Sigmoid colon (tissue), 4 donors: ENCODE measurements around the gene KCNMB2.

Source experiments
- EP300 ChIP-seq, 4 donors: sonication (generic); formaldehyde crosslinking; IDR thresholded peaks; one replicate each; pipeline ENCODE4 v1.6.1; 2017; ENCODE audit warnings: antibody characterized with exemption in 4 of 4
- POLR2A ChIP-seq, 2 donors: fragments of 450-650 bp; IDR thresholded peaks; one replicate each; pipeline ENCODE4 v1.6.1; 2016; ENCODE audit warnings: antibody characterized with exemption in 2 of 2, mild to moderate bottlenecking in 2 of 2, moderate library complexity in 2 of 2
- POLR2AphosphoS5 ChIP-seq, 4 donors: sonication (generic); formaldehyde crosslinking; IDR thresholded peaks; one replicate each; pipeline ENCODE4 v1.6.1; 2017; ENCODE audit warnings: antibody characterized with exemption in 4 of 4
- TF ChIP-seq, protein P1 (sequence below), 4 experiments: fragments of 450-650 bp in 3 of 4; fragments of 200-600 bp in 1 of 4; IDR thresholded peaks; one replicate each; pipeline ENCODE4 v1.5.1; 2016 to 2019; ENCODE audit warnings: antibody characterized with exemption in 4 of 4, mild to moderate bottlenecking in 3 of 4, moderate library complexity in 2 of 4

DNA sequence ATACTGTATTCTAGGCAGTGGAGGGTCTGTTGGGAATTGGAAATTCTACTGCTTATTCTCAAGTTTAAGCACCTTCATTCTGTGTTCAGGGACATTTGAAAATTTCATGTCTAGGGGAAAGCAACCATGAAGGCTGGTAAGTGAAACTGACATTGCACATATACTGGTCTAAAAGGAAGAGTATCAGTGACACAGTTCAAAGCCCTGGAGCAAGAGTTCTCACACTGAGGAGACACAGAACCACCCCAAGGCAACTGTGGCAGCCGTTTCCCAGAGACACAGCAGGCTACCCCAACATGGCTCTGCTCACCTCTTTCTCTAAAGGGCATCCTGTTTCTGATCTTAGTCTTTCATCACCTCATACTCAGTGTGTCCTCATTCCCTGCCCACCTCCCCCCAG, 67.5 kb downstream of the KCNMB2 start:
- TF ChIP-seq, protein P1, sequence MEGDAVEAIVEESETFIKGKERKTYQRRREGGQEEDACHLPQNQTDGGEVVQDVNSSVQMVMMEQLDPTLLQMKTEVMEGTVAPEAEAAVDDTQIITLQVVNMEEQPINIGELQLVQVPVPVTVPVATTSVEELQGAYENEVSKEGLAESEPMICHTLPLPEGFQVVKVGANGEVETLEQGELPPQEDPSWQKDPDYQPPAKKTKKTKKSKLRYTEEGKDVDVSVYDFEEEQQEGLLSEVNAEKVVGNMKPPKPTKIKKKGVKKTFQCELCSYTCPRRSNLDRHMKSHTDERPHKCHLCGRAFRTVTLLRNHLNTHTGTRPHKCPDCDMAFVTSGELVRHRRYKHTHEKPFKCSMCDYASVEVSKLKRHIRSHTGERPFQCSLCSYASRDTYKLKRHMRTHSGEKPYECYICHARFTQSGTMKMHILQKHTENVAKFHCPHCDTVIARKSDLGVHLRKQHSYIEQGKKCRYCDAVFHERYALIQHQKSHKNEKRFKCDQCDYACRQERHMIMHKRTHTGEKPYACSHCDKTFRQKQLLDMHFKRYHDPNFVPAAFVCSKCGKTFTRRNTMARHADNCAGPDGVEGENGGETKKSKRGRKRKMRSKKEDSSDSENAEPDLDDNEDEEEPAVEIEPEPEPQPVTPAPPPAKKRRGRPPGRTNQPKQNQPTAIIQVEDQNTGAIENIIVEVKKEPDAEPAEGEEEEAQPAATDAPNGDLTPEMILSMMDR (IDR thresholded peaks at IDR 0.05): no peak
- TF ChIP-seq POLR2A (IDR thresholded peaks at IDR 0.05) (no peak), POLR2AphosphoS5 (IDR thresholded peaks at IDR 0.05) (no peak), EP300 (IDR thresholded peaks at IDR 0.05) (no peak)
